Esophagus squamous epithelium (tissue), 4 donors: ENCODE measurements around the gene NMB.

Experiments used
- CTCF ChIP-seq, 6 experiments: fragments of 450-650 bp in 4 of 6; fragments of 200-600 bp in 2 of 6; sonication (generic) in 2 of 6; IDR thresholded peaks; one replicate each; pipeline ENCODE4 v1.5.1; 2016 to 2019; ENCODE audit warnings: antibody characterized with exemption in 6 of 6, mild to moderate bottlenecking in 4 of 6, moderate library complexity in 4 of 6
- POLR2A ChIP-seq, 4 donors: fragments of 450-650 bp; IDR thresholded peaks; one replicate each; pipeline ENCODE4 v1.6.1; 2017; ENCODE audit warnings: antibody characterized with exemption in 4 of 4, mild to moderate bottlenecking in 4 of 4, moderate library complexity in 3 of 4

- no peak for TF ChIP-seq CTCF (IDR thresholded peaks at IDR 0.05)
- no peak for TF ChIP-seq POLR2A (IDR thresholded peaks at IDR 0.05)
These were observed 10.4 kb upstream of the NMB start for GRCh38 chr15:84668221-84668982.
